ENCODE results near the gene SMCO1.

DNA sequence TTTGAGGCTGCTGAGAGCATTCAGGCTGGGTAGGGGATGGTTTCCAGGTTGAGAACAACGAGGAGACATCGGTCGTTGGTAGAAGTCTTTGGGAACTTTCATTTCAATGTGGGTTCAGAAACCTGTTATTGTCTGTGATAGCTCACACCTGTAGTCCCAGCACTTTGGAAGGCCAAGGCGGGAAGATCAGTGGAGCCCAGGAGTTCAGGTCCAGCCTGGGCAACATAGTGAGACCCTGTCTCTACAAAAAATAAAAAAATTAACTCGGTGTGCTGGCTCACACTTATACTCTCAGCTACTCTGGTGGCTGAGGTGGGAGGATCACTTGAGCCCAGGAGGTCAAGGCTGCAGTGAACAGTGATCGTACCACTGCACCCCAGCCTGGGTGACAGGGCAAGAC lies 10.6 kb downstream of the SMCO1 start:
- TF ChIP-seq ZNF629 (tag by site-specific recombination; IDR thresholded peaks at IDR 0.05) (no peak), HOXA7 (CRISPR knock-in tag; IDR thresholded peaks at IDR 0.05; ENCODE audit: borderline replicate concordance) (no peak), SETDB1 (IDR thresholded peaks at IDR 0.05; ENCODE audit: insufficient read length, low read length) (no peak), GLI4 (tag by site-specific recombination; IDR thresholded peaks at IDR 0.05) (no peak), ZNF561 (tag by site-specific recombination; IDR thresholded peaks at IDR 0.05; ENCODE audit: borderline replicate concordance) (no peak), ZNF610 (tag by site-specific recombination; IDR thresholded peaks at IDR 0.05; ENCODE audit: borderline replicate concordance) (no peak)
- TF ChIP-seq, protein P1, sequence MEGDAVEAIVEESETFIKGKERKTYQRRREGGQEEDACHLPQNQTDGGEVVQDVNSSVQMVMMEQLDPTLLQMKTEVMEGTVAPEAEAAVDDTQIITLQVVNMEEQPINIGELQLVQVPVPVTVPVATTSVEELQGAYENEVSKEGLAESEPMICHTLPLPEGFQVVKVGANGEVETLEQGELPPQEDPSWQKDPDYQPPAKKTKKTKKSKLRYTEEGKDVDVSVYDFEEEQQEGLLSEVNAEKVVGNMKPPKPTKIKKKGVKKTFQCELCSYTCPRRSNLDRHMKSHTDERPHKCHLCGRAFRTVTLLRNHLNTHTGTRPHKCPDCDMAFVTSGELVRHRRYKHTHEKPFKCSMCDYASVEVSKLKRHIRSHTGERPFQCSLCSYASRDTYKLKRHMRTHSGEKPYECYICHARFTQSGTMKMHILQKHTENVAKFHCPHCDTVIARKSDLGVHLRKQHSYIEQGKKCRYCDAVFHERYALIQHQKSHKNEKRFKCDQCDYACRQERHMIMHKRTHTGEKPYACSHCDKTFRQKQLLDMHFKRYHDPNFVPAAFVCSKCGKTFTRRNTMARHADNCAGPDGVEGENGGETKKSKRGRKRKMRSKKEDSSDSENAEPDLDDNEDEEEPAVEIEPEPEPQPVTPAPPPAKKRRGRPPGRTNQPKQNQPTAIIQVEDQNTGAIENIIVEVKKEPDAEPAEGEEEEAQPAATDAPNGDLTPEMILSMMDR (tag by site-specific recombination; IDR thresholded peaks at IDR 0.05) = no peak
- TF ChIP-seq, protein P2, sequence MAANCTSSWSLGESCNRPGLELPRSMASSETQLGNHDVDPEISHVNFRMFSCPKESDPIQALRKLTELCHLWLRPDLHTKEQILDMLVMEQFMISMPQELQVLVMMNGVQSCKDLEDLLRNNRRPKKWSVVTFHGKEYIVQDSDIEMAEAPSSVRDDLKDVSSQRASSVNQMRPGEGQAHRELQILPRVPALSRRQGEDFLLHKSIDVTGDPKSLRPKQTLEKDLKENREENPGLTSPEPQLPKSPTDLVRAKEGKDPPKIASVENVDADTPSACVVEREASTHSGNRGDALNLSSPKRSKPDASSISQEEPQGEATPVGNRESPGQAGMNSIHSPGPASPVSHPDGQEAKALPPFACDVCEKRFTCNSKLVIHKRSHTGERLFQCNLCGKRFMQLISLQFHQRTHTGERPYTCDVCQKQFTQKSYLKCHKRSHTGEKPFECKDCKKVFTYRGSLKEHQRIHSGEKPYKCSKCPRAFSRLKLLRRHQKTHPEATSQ (tag by site-specific recombination; IDR thresholded peaks at IDR 0.05) = no peak
